Cardiac fibroblast (primary cell): ENCODE measurements around the gene JAG2.

Experiments used
- DNase-seq, 2 donors: peaks; one replicate each; pipeline versions ENCODE4 v3.0.0 to v3.0.0-alpha.2; 2010; ENCODE audit warnings: low read depth in 2 of 2
- H3K4me3 ChIP-seq, 2 donors: replicated peaks in 1 of 2; 1 replicate in 1 of 2; 2 replicates in 1 of 2; pipeline ENCODE4 v1.5.1; 2011; ENCODE audit warnings: low read depth in 2 of 2, low read length in 2 of 2, mild to moderate bottlenecking in 2 of 2, moderate library complexity in 1 of 2
- CTCF ChIP-seq: IDR thresholded peaks from one replicate; pipeline ENCODE4 v1.5.1; 2011; ENCODE audit warnings: low read depth, mild to moderate bottlenecking, low read length, inconsistent platforms

JAG2 gene

GRCh38 chr14:105144026-105144665 lies 24.4 kb downstream of the JAG2 start:
- DNase-seq = no peak
- no peak for TF ChIP-seq CTCF

GRCh38 chr14:105143451-105144025 lies 25.0 kb downstream of the JAG2 start:
- no peak for DNase-seq
- TF ChIP-seq CTCF = no peak
- no peak overlapping the region for H3K4me3 ChIP-seq

More at GRCh38 chr14:105144026-105144665, 24.4 kb downstream of the JAG2 start:
- H3K4me3 ChIP-seq = no peak overlapping the region

- no peak for TF ChIP-seq CTCF
- no peak for DNase-seq
- no peak overlapping the region for H3K4me3 ChIP-seq
These were observed 25.7 kb downstream of the JAG2 start for GRCh38 chr14:105142651-105143450.

GRCh38 chr14:105141486-105142281 lies 26.9 kb downstream of the JAG2 start:
- no peak for DNase-seq
- TF ChIP-seq CTCF = no peak

GRCh38 chr14:105141026-105141425 lies 27.6 kb downstream of the JAG2 start:
- no peak overlapping the region for H3K4me3 ChIP-seq
- TF ChIP-seq CTCF = no peak
- no peak for DNase-seq

More at GRCh38 chr14:105141486-105142281, 26.9 kb downstream of the JAG2 start:
- H3K4me3 ChIP-seq = no peak overlapping the region

- H3K4me3 ChIP-seq = no peak overlapping the region
- no peak for TF ChIP-seq CTCF
- no peak for DNase-seq
These were observed 28.0 kb downstream of the JAG2 start for GRCh38 chr14:105140581-105140980.
